Esophagus muscularis mucosa (tissue), 4 donors: ENCODE measurements around the gene WNT16. TPM values are rescaled to one million over a fixed set of nuclear protein-coding genes. Genes with fewer than 3 reads are reported as not detected.

ENCODE experiments used
- DNase-seq: peaks from one replicate; pipeline ENCODE4 v3.0.0-alpha.2; 2017; ENCODE audit errors: extremely low spot score
- H3K27ac ChIP-seq, 4 donors: fragments of 200-600 bp; sonication (generic); replicated peaks in 1 of 4; 1 replicate in 3 of 4; 2 replicates in 1 of 4; pipeline ENCODE4 v1.5.1; 2016 to 2019; ENCODE audit warnings: mild to moderate bottlenecking in 1 of 4
- H3K27me3 ChIP-seq, 4 donors: fragments of 200-600 bp; sonication (generic); one replicate each; pipeline versions ENCODE4 v1.5.1 to v1.6.0; 2016 to 2019
- H3K36me3 ChIP-seq, 4 donors: fragments of 200-600 bp; sonication (generic); one replicate each; pipeline ENCODE4 v1.5.1; 2016 to 2019
- H3K4me1 ChIP-seq, 4 donors: fragments of 200-600 bp; sonication (generic); one replicate each; pipeline ENCODE4 v1.5.1; 2016 to 2019
- H3K4me3 ChIP-seq, 4 donors: fragments of 200-600 bp; sonication (generic); 1 replicate in 2 of 4; 2 replicates in 2 of 4; pipeline ENCODE4 v1.5.1; 2016 to 2019; ENCODE audit warnings: mild to moderate bottlenecking in 4 of 4, moderate library complexity in 1 of 4
- H3K9me3 ChIP-seq, 4 donors: fragments of 200-600 bp; sonication (generic); 1 replicate in 3 of 4; 2 replicates in 1 of 4; pipeline ENCODE4 v1.5.1; 2016 to 2019
- CTCF ChIP-seq, 3 experiments: fragments of 200-600 bp in 2 of 3; fragments of 450-650 bp in 1 of 3; sonication (generic) in 2 of 3; IDR thresholded peaks; one replicate each; pipeline ENCODE4 v1.5.1; 2017 to 2019; ENCODE audit warnings: antibody characterized with exemption in 3 of 3, mild to moderate bottlenecking in 2 of 3, moderate library complexity in 1 of 3
- EP300 ChIP-seq: sonication (generic); formaldehyde crosslinking; IDR thresholded peaks from one replicate; pipeline ENCODE4 v1.6.1; 2017; ENCODE audit warnings: antibody characterized with exemption
- POLR2A ChIP-seq: fragments of 450-650 bp; IDR thresholded peaks from one replicate; pipeline ENCODE4 v1.6.1; 2017; ENCODE audit warnings: antibody characterized with exemption, moderate library complexity, mild to moderate bottlenecking, low read depth
- POLR2AphosphoS5 ChIP-seq, 2 donors: sonication (generic); formaldehyde crosslinking; IDR thresholded peaks; one replicate each; pipeline ENCODE4 v1.6.1; 2017; ENCODE audit warnings: antibody characterized with exemption in 2 of 2
- WGBS: methylation state at CpG from one replicate; pipeline ENCODE4 v1.1.5; 2018; 5-methylcytosine and 5-hydroxymethylcytosine counted together
- intact Hi-C: fragments of 100-400 bp; cut with DNase I; formaldehyde crosslinking; loops from one replicate; pipeline ENCODE4 v1.15.1; 2023
- total RNA-seq, 4 donors: library from RNA; depleted of rRNA; stranded (reverse); fragments of >200 nt; gene quantifications; one replicate each; pipeline versions ENCODE4 v1.1.0 to v1.2.1, GENCODE V29; 2016

Gene WNT16
- total RNA-seq, 4 donors from 2014 or later, result 0.23 to 0.91 (median 0.33) TPM; not detected in 1

GRCh38 chr7:121344093-121344492 is 15.3 kb downstream of the WNT16 start:
- WGBS, result 88% methylated on average over 2 of the region's 2 CpGs
- H3K27me3 ChIP-seq, result no peaks in the 10 kb centered on the region
- peaks cover 0 to 12% (median 9%) of the 10 kb centered on the region in 4 donors for H3K36me3 ChIP-seq
- intact Hi-C loops, result no loop called here
- H3K4me1 ChIP-seq, result no peaks in the 10 kb centered on the region
- H3K4me3 ChIP-seq, result no peak overlapping the region
- no peak overlapping the region for H3K27ac ChIP-seq
- TF ChIP-seq POLR2AphosphoS5 (IDR thresholded peaks at IDR 0.05) (no peak), POLR2A (no peak), CTCF (IDR thresholded peaks at IDR 0.05) (no peak), EP300 (no peak)
- no peaks in the 10 kb centered on the region for H3K9me3 ChIP-seq
- no peak for DNase-seq

- no peaks in the 10 kb centered on the region for H3K27me3 ChIP-seq
- peaks cover 0 to 12% (median 9%) of the 10 kb centered on the region in 4 donors for H3K36me3 ChIP-seq
- TF ChIP-seq EP300 (no peak), CTCF (IDR thresholded peaks at IDR 0.05) (no peak), POLR2A (no peak), POLR2AphosphoS5 (IDR thresholded peaks at IDR 0.05) (no peak)
- no peak overlapping the region for H3K27ac ChIP-seq
- H3K4me1 ChIP-seq, result no peaks in the 10 kb centered on the region
- no peak for DNase-seq
- H3K4me3 ChIP-seq, result no peak overlapping the region
- intact Hi-C loops, result no loop called here
- WGBS, result 100% methylated on average over 1 of the region's 1 CpG
- H3K9me3 ChIP-seq, result no peaks in the 10 kb centered on the region
Measured at GRCh38 chr7:121344497-121344896, 15.7 kb downstream of the WNT16 start.

- TF ChIP-seq POLR2A, result no peak
- no peak for TF ChIP-seq POLR2AphosphoS5 (IDR thresholded peaks at IDR 0.05)
- TF ChIP-seq CTCF (IDR thresholded peaks at IDR 0.05), result peak in 1 of 3 experiments; percentile 3
- no peaks in the 10 kb centered on the region for H3K9me3 ChIP-seq
- intact Hi-C loops, result no loop called here
- H3K4me3 ChIP-seq, result no peak overlapping the region
- DNase-seq, result no peak
- H3K4me1 ChIP-seq, result no peaks in the 10 kb centered on the region
- H3K27me3 ChIP-seq, result no peaks in the 10 kb centered on the region
- H3K36me3 ChIP-seq, result peaks cover 14 to 47% (median 20%) of the 10 kb centered on the region in 4 donors
- H3K27ac ChIP-seq, result no peak overlapping the region
Measured at GRCh38 chr7:121351682-121352081, 22.9 kb downstream of the WNT16 start.

- no peaks in the 10 kb centered on the region for H3K4me1 ChIP-seq
- no peak overlapping the region for H3K4me3 ChIP-seq
- peaks cover 14 to 47% (median 17%) of the 10 kb centered on the region in 4 donors for H3K36me3 ChIP-seq
- no peak for DNase-seq
- intact Hi-C loops, result no loop called here
- WGBS, result 80% methylated on average over 3 of the region's 3 CpGs
- no peaks in the 10 kb centered on the region for H3K9me3 ChIP-seq
- no peaks in the 10 kb centered on the region for H3K27me3 ChIP-seq
- no peak overlapping the region for H3K27ac ChIP-seq
- TF ChIP-seq EP300 (no peak), POLR2AphosphoS5 (IDR thresholded peaks at IDR 0.05) (no peak), POLR2A (no peak), CTCF (IDR thresholded peaks at IDR 0.05) (no peak)
Measured at GRCh38 chr7:121352323-121352722, 23.5 kb downstream of the WNT16 start.

GRCh38 chr7:121355574-121355973 is 26.8 kb downstream of the WNT16 start:
- Histone ChIP-seq H3K9me3 (no peaks in the 10 kb centered on the region), H3K27ac (no peak overlapping the region), H3K4me3 (no peak overlapping the region), H3K4me1 (no peaks in the 10 kb centered on the region), H3K27me3 (no peaks in the 10 kb centered on the region), H3K36me3 (peaks cover 18 to 68% (median 36%) of the 10 kb centered on the region in 4 donors)
- DNase-seq, result no peak
- WGBS, result 88% methylated on average over 2 of the region's 2 CpGs
- intact Hi-C loops, result no loop called here
- TF ChIP-seq EP300 (no peak), POLR2A (no peak), CTCF (IDR thresholded peaks at IDR 0.05) (no peak), POLR2AphosphoS5 (IDR thresholded peaks at IDR 0.05) (no peak)
